Keratinocyte (primary cell): ENCODE measurements around the gene QPCTL.

Experiments used
- EZH2 ChIP-seq: IDR thresholded peaks from one replicate; pipeline ENCODE4 v1.6.1; 2012; ENCODE audit warnings: inconsistent platforms, mild to moderate bottlenecking, low read length, moderate library complexity
- TF ChIP-seq, protein P1 (sequence below), 3 experiments: IDR thresholded peaks in 1 of 3; conservative IDR thresholded peaks in 1 of 3; optimal IDR thresholded peaks in 1 of 3; 2 replicates in 2 of 3; 3 replicates in 1 of 3; pipeline versions ENCODE3 to v1.5.1; 2011; ENCODE audit warnings: low read length in 3 of 3, mild to moderate bottlenecking in 3 of 3, moderate library complexity in 2 of 3, control low read depth in 1 of 3, inconsistent platforms in 1 of 3; ENCODE audit not compliant: insufficient read depth in 2 of 3; ENCODE audit errors: extremely low read depth in 1 of 3

DNA sequence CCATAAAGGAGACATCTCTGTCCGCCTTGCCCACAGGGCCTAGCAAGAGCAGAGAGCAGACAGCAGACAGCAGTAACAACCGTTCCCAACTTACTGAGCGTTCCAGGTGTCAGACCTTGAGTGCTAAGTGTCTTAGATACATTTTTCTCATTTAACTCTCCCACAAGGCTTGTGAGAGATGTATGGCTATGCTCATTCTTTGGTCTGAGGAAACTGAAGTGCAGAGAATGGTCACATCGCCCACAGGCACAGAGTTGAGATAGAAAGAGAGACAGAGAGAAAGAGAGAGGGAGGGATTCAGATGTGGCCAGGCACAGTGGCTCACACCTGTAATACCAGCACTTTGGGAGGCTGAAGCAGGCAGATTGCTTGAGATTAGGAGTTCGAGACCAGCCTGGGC is 55.0 kb downstream of the QPCTL start:
- TF ChIP-seq, protein P1, sequence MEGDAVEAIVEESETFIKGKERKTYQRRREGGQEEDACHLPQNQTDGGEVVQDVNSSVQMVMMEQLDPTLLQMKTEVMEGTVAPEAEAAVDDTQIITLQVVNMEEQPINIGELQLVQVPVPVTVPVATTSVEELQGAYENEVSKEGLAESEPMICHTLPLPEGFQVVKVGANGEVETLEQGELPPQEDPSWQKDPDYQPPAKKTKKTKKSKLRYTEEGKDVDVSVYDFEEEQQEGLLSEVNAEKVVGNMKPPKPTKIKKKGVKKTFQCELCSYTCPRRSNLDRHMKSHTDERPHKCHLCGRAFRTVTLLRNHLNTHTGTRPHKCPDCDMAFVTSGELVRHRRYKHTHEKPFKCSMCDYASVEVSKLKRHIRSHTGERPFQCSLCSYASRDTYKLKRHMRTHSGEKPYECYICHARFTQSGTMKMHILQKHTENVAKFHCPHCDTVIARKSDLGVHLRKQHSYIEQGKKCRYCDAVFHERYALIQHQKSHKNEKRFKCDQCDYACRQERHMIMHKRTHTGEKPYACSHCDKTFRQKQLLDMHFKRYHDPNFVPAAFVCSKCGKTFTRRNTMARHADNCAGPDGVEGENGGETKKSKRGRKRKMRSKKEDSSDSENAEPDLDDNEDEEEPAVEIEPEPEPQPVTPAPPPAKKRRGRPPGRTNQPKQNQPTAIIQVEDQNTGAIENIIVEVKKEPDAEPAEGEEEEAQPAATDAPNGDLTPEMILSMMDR (optimal IDR thresholded peaks at IDR 0.05 in 1 of 3, IDR thresholded peaks at IDR 0.05 in 1 of 3, conservative IDR thresholded peaks at IDR 0.05 in 1 of 3; ENCODE audit: extremely low read depth in 1 of 3, insufficient read depth in 2 of 3, low read length in 3 of 3) = no peak
- TF ChIP-seq EZH2 = no peak
